NT2/D1 (cell line): ENCODE results near the gene S1PR4.

Experiments used
- YY1 ChIP-seq: IDR thresholded peaks from 2 replicates; pipeline ENCODE4 v1.6.1; 2011; ENCODE audit not compliant: insufficient read length, insufficient read depth
- ZNF274 ChIP-seq: IDR thresholded peaks from 2 replicates; pipeline ENCODE4 v1.6.1; 2011; ENCODE audit warnings: mild to moderate bottlenecking, low read depth, low read length

- TF ChIP-seq YY1, result no peak
- TF ChIP-seq ZNF274, result no peak
These were observed 31.9 kb downstream of the S1PR4 start for GRCh38 chr19:3210347-3211017.
